Endothelial cell of umbilical vein (primary cell): ENCODE results near the gene THAP4.

ENCODE experiments used
- POLR2A ChIP-seq: IDR thresholded peaks from 2 replicates; pipeline ENCODE4 v1.6.1; 2012; ENCODE audit warnings: low read depth, mild to moderate bottlenecking, control low read depth, low read length
- TF ChIP-seq, protein P1 (sequence below): IDR thresholded peaks from 2 replicates; pipeline ENCODE4 v1.6.1; 2011; ENCODE audit not compliant: insufficient read depth, insufficient read length

DNA sequence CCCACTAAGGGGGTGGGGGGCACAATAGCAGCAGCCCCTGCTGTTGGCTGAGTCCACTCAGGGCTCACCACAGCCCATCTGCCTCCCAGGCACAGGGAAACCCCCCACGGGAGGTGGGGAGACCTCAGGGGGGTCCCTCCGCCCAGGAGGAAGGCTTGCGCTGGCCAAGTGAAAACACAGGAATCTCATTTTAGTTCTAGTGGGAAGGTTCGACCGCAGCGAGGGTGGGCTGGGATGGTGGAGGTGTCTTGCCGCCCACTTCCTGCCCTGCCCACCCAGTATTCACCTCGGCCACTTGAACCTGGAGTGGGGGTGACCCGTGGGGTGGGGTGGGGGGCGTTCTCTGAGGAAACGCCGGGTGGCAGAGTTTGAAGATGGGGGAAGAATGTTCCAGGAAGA lies 85.4 kb downstream of the THAP4 start:
- TF ChIP-seq POLR2A = no peak
- TF ChIP-seq, protein P1, sequence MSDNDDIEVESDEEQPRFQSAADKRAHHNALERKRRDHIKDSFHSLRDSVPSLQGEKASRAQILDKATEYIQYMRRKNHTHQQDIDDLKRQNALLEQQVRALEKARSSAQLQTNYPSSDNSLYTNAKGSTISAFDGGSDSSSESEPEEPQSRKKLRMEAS = no peak
